NCI-H2081 treated with DMSO at 0.1 percent for 48 hours (cell line): ENCODE results near the gene AJM1.

Experiments used
- DNase-seq: peaks from one replicate; lab custom pipeline; 2025; lab: John Stamatoyannopoulos, UW

AJM1 gene

GRCh38 chr9:136845465-136846260 is 3.4 kb downstream of the AJM1 start:
- DNase-seq, result no peak

GRCh38 chr9:136846376-136847087 is 4.3 kb downstream of the AJM1 start:
- no peak for DNase-seq

GRCh38 chr9:136847088-136847825 is 5.0 kb downstream of the AJM1 start:
- no peak for DNase-seq

GRCh38 chr9:136847826-136848392 is 5.6 kb downstream of the AJM1 start:
- no peak for DNase-seq

- no peak for DNase-seq
These were observed 6.2 kb downstream of the AJM1 start for GRCh38 chr9:136848393-136849037.

GRCh38 chr9:136849038-136849959 is 7.0 kb downstream of the AJM1 start, which contains the start of gene PHPT1:
Gene PHPT1, plus strand, starts transcription at chr9:136849409. Its CDS starts 22 bp downstream, at chr9:136849431.
- DNase-seq, result peak; percentile 96

- no peak for DNase-seq
These were observed 7.9 kb downstream of the AJM1 start for GRCh38 chr9:136849960-136850865.

- DNase-seq, result no peak
These were observed 8.8 kb downstream of the AJM1 start for GRCh38 chr9:136850866-136851775.

GRCh38 chr9:136851941-136852663 is 9.8 kb downstream of the AJM1 start, which contains the start of gene MAMDC4:
Gene MAMDC4, plus strand, starts transcription at chr9:136852346. Its CDS starts 71 bp downstream, at chr9:136852417.
- no peak for DNase-seq

- no peak for DNase-seq
These were observed 10.7 kb downstream of the AJM1 start for GRCh38 chr9:136852664-136853595.

- no peak for DNase-seq
These were observed 11.4 kb downstream of the AJM1 start for GRCh38 chr9:136853596-136854112.

- DNase-seq, result no peak
These were observed 12.0 kb downstream of the AJM1 start for GRCh38 chr9:136854113-136854841.

GRCh38 chr9:136854842-136855460 is 12.7 kb downstream of the AJM1 start:
- no peak for DNase-seq

- no peak for DNase-seq
These were observed 13.3 kb downstream of the AJM1 start for GRCh38 chr9:136855461-136856078.

- no peak for DNase-seq
These were observed 13.8 kb downstream of the AJM1 start for GRCh38 chr9:136856079-136856476.
